IMR-90 (cell line): Measurements from ENCODE around the gene PTPN11. TPM values are rescaled to one million over a fixed set of nuclear protein-coding genes. Genes with fewer than 3 reads are reported as not detected.

Experiments used
- polyA plus RNA-seq, 3 experiments: library from polyadenylated mRNA; depleted of rRNA; stranded (reverse); fragments of >200 nt; gene quantifications; 2 replicates each; pipeline ENCODE4 v1.2.3, GENCODE V29; 2012; ENCODE audit warnings: low replicate concordance in 1 of 3
- total RNA-seq: library from RNA; depleted of rRNA; stranded (reverse); fragments of >200 nt; gene quantifications from 2 replicates; pipeline ENCODE4 v1.2.3, GENCODE V29; 2012; rRNA removed

The PTPN11 gene
- total and polyA plus RNA-seq, 2 of the 4 experiments (the other 2 are of a cell fraction): 52.9 to 135 TPM

Other genes with a start within 250 kb of the PTPN11 start
- 11.9 and 12.9 TPM in 2 replicates for gene HECTD4, start 36.5 kb upstream of the PTPN11 start, total RNA-seq
- 13.0 and 15.1 TPM in 2 replicates for gene HECTD4, start 36.5 kb upstream of the PTPN11 start, polyA plus RNA-seq (2012; rRNA removed)
- gene RPL6, start 9.3 kb upstream of the PTPN11 start, total RNA-seq: 1,317 and 1,900 TPM in 2 replicates
- 1,561 and 1,694 TPM in 2 replicates for gene RPL6, start 9.3 kb upstream of the PTPN11 start, polyA plus RNA-seq (2012; rRNA removed)